Gastrocnemius medialis (tissue), 4 donors: ENCODE data around the gene SHISA4.

Experiments used
- POLR2A ChIP-seq, 2 donors: fragments of 450-650 bp; IDR thresholded peaks; one replicate each; pipeline ENCODE4 v1.6.1; 2017; ENCODE audit warnings: antibody characterized with exemption in 2 of 2, mild to moderate bottlenecking in 2 of 2, moderate library complexity in 2 of 2
- TF ChIP-seq, protein P1 (sequence below), 5 experiments: fragments of 450-650 bp in 3 of 5; fragments of 200-600 bp in 2 of 5; sonication (generic) in 2 of 5; IDR thresholded peaks in 4 of 5; conservative IDR thresholded peaks in 1 of 5; 1 replicate in 4 of 5; 2 replicates in 1 of 5; pipeline ENCODE4 v1.5.1; 2016 to 2019; ENCODE audit warnings: antibody characterized with exemption in 5 of 5, mild to moderate bottlenecking in 3 of 5, moderate library complexity in 3 of 5

GRCh38 chr1:201882665-201883132 lies 6.0 kb upstream of the SHISA4 start:
- TF ChIP-seq, protein P1, sequence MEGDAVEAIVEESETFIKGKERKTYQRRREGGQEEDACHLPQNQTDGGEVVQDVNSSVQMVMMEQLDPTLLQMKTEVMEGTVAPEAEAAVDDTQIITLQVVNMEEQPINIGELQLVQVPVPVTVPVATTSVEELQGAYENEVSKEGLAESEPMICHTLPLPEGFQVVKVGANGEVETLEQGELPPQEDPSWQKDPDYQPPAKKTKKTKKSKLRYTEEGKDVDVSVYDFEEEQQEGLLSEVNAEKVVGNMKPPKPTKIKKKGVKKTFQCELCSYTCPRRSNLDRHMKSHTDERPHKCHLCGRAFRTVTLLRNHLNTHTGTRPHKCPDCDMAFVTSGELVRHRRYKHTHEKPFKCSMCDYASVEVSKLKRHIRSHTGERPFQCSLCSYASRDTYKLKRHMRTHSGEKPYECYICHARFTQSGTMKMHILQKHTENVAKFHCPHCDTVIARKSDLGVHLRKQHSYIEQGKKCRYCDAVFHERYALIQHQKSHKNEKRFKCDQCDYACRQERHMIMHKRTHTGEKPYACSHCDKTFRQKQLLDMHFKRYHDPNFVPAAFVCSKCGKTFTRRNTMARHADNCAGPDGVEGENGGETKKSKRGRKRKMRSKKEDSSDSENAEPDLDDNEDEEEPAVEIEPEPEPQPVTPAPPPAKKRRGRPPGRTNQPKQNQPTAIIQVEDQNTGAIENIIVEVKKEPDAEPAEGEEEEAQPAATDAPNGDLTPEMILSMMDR (IDR thresholded peaks at IDR 0.05 in 4 of 5, conservative IDR thresholded peaks at IDR 0.05 in 1 of 5) = peak; percentile 23 to 46 (median 29)
- TF ChIP-seq POLR2A (IDR thresholded peaks at IDR 0.05) = no peak
